Head of caudate nucleus (tissue), 42 donors: ENCODE results near the gene COX14.

Experiments used
- DNase-seq, 42 donors: peaks; one replicate each; pipeline versions ENCODE4 v3.0.0 to v3.0.0-alpha.2; 2020 to 2021; ENCODE audit warnings: mixed read lengths in 7 of 42
- intact Hi-C: fragments of 100-400 bp; cut with DNase I; formaldehyde crosslinking; loops from one replicate; pipeline ENCODE4 v1.15.0; 2022

The COX14 gene

DNA sequence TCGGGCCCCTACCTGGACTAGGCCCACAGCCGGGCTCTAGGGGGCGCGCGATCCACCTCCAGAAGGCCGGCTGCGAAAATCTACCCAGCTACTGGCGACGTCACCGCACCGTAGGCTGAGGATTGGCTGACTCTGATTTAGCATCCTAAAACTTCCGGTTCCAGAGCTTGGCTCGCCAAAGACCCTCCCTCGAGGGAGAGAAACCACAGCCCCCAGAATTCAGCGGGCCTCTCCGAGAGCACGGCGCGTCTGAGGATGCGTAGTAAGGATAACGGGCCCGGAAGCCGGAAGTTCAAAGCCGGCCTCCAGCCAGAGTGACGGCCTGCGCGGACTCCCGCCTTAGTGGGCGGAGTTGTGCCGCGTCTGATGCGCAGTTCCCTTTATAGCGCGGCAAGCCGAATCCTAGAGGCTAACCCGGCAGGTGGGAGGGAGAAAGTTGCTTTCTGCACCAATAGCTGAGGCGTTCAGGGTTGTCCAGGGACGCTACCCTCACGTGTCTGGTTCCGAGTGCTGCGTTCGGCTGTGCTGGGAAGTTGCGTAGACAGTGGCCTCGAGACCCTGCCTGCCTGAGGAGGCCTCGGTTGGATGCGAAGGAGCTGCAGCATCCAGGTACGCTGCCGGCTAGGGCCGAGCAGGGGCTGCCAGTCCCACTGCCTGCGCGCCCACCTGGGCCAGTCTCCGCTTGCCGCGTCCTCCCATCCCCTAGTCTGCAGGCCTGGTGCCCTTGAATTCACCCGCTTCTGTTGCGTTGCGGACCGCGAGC lies at the start of gene COX14:
TSS of gene COX14 (plus strand) at position 544 of the 763 bp plus-strand sequence. CDS start 7,808 bp downstream, outside the sequence.
- intact Hi-C loops = loop anchor here (1.0 kb wide), 1 partner anchor 55 kb away; the partner anchor contains the start of gene CERS5
- DNase-seq = peak; percentile 98 to 100 (median 99)

DNA sequence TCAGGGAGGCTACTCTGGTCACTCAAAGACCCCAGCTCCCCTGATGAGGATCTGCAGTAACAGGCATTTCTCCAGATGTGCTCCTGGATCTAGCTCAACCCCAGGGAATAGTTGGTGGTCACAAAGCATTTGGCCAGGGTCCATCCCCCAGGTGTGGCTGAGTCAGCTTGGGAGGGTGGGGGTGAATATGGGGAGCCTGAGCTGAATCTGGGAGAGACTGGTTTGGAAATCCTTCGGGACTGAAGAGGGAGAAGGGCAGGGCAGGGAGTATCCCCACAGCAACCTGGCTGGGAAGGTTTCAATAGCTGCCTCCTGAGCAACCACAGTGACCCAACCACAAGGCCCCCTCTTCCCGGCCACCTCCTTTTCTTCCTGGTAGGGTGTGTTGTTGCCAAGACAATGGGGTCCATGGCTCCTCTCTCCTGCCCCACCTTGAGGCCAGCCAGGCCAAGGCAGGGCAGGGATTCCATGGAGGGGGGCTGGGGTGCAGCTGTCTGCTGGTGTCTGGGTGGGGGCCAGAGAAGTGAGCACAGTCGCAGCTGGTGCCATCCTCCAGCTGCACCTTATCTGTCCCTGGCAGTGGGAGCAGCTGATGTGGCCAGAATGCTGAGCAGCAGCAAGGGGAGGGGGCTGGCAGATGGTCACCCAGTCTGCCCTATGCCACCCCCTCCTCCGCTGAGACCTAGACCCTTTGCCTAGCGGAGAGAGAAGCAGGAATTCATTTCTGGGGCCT lies 49.1 kb upstream of the COX14 start:
- intact Hi-C loops = loop anchor here (10.0 kb wide), 1 partner anchor 198 kb away; no protein-coding TSS in a partner anchor
- peak in 38 of 42 donors; percentile 31 to 83 (median 67) for DNase-seq

DNA sequence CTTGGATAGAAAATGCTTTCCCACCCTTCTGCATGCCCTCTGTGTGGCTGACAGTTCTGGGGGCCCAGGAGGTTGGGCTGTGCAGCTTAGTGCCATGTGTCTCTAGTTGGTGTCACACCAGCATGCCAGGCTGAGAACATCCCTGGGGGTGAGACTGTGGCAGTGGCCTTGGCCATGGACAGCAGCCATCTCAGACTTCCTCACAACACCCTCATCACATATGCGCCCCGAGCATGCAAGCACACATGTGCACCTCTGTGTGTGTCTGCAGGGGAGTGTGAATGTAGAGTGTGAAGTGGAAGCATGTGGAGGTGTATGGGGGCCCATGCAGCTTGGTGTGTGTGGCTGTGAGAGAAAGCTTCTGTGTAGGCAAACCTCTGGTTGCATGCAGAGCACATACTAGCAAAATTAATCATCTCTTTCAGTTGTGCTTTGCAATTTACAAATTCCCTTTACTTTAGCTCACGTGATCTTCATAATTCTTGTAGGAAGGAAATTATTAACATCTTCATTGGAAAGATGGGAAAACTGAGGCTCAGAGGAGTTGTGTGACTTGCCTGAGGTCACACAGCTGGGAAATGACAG lies 46.2 kb upstream of the COX14 start:
- no peak for DNase-seq
- intact Hi-C loops = loop anchor here (10.0 kb wide), 1 partner anchor 201 kb away; no protein-coding TSS in a partner anchor

GRCh38 chr12:50066402-50066801 lies 45.6 kb upstream of the COX14 start:
- intact Hi-C loops = loop anchor here (10.0 kb wide), 1 partner anchor 202 kb away; no protein-coding TSS in a partner anchor
- DNase-seq = no peak

DNA sequence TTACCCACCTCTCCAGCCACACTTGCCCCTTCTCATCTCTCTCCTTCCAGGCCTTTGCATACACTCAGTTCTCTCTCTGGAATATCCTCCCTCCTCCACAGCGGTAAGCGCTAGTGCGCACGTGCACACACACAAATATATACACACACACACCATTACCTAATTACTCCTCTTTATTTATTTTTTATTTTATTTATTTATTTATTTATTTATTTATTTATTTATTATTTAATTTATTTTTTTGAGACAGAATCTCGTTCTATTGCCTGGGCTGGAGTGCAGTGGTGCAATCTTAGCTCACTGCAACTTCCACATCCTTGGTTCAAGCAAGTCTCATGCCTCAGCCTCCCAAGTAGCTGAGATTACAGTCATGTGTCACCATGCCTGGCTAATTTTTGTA lies 43.0 kb upstream of the COX14 start:
- no peak for DNase-seq
- intact Hi-C loops = loop anchor here (10.0 kb wide), 1 partner anchor 204 kb away; no protein-coding TSS in a partner anchor

- no peak for DNase-seq
- intact Hi-C loops = loop anchor here (10.0 kb wide), 1 partner anchor 205 kb away; no protein-coding TSS in a partner anchor
Observed at GRCh38 chr12:50069539-50069938, 42.5 kb upstream of the COX14 start.

DNA sequence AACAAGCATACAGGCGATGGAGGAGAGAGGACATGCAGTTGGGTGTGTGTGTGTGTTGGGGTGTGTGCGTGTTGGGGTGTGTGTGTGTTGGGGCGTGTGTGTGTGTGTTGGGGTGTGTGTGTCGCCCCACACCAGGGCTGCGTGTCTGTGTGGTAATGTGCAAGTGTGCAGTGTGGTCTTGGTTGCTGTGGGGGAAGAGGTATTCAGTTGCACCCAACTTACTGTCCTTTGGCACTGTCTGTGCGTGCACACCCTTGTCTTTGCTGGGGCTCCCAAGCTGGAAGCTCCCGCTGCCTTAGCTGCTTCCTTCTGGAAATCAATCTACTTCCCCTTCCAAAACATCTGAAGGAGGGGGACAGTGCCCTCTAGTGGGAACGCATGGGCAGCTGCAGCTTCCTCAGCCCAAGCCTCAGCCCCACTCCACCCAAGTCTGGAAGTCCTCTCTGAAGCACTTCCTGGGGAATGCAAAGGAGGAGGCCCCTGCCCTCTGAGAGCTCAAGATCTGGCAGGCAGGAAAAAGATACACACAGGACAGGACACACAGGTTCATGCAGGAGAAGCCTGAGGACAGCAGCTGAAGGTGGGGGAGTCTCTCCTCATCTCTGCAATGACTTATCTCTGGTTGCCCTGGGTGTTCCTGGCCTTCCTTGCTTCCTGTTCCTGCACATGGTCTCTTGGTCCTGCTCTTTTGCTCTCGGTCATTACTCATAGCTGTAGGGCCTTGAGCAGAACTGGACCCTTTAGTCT lies 41.5 kb upstream of the COX14 start:
- DNase-seq = peak; percentile 70 to 94 (median 86)
- intact Hi-C loops = loop anchor here (2.0 kb wide), 1 partner anchor 104 kb away; no protein-coding TSS in a partner anchor

- intact Hi-C loops = no loop called here
- DNase-seq = no peak
Observed at GRCh38 chr12:50072198-50072907, 39.7 kb upstream of the COX14 start.

GRCh38 chr12:50073206-50073605 lies 38.8 kb upstream of the COX14 start:
- intact Hi-C loops = no loop called here
- DNase-seq = no peak

GRCh38 chr12:50073712-50074111 lies 38.3 kb upstream of the COX14 start:
- DNase-seq = no peak
- intact Hi-C loops = no loop called here

- peak; percentile 74 to 94 (median 87) for DNase-seq
Observed at GRCh38 chr12:50074936-50075807, 36.9 kb upstream of the COX14 start.

DNA sequence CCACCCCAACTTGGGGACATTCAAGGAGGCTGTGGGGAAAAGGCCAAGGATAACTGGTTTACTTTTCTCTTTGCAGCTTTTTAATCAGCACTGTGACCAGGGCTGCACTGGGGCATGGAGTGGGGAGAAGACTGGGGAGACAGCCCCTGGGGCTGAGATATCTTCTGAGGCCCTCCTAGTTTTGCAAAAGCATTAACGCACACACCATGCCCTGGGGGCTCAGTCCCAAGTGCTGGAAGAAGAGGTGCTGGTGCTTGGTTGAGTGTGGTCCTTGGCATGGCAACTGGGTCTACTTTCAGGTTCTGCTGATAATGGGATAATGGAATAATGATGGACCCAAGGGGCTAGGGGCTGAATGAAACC lies 36.2 kb upstream of the COX14 start:
- no peak for DNase-seq
- intact Hi-C loops = loop anchor here (5.0 kb wide), 1 partner anchor 102 kb away; no protein-coding TSS in a partner anchor

More at GRCh38 chr12:50074936-50075807, 36.9 kb upstream of the COX14 start:
- intact Hi-C loops = loop anchor here (5.0 kb wide), 1 partner anchor 102 kb away; no protein-coding TSS in a partner anchor

DNA sequence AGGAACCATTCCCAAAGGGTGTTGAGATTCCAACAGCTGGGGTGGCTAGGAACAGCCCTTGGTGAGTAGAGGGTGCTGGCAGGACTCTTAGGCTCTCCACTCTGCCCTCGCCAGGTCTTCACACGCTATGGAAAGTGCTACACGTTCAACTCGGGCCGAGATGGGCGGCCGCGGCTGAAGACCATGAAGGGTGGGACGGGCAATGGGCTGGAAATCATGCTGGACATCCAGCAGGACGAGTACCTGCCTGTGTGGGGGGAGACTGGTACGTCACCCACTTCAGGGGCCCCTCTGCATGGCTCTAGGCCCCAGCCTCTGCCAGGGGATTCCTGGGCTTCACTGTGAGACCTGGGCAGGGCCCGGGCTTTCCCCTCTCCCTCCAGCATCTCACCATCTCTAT lies 34.9 kb upstream of the COX14 start:
- DNase-seq = no peak
- intact Hi-C loops = loop anchor here (5.0 kb wide), 1 partner anchor 100 kb away; no protein-coding TSS in a partner anchor

DNA sequence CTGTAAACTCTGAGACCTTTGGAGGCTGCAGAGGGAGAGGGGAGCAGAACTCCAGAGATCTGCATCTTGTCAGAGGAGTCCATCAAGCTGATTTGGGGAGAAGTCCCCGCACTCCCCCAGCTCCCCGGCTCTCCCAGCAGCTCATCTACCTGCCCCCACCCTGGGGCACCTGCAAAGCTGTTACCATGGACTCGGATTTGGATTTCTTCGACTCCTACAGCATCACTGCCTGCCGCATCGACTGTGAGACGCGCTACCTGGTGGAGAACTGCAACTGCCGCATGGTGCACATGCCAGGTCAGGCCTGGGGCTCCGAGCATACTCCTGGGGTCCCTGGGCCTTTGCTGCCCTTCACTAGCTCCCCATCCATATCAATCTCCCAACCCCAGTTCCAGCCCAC lies 33.8 kb upstream of the COX14 start:
- peak in 27 of 42 donors; percentile 38 to 82 (median 57) for DNase-seq
- intact Hi-C loops = loop anchor here (5.0 kb wide), 1 partner anchor 99 kb away; no protein-coding TSS in a partner anchor

GRCh38 chr12:50079771-50080170 lies 32.3 kb upstream of the COX14 start:
- intact Hi-C loops = loop anchor here (5.0 kb wide), 1 partner anchor 98 kb away; no protein-coding TSS in a partner anchor
- DNase-seq = no peak

DNA sequence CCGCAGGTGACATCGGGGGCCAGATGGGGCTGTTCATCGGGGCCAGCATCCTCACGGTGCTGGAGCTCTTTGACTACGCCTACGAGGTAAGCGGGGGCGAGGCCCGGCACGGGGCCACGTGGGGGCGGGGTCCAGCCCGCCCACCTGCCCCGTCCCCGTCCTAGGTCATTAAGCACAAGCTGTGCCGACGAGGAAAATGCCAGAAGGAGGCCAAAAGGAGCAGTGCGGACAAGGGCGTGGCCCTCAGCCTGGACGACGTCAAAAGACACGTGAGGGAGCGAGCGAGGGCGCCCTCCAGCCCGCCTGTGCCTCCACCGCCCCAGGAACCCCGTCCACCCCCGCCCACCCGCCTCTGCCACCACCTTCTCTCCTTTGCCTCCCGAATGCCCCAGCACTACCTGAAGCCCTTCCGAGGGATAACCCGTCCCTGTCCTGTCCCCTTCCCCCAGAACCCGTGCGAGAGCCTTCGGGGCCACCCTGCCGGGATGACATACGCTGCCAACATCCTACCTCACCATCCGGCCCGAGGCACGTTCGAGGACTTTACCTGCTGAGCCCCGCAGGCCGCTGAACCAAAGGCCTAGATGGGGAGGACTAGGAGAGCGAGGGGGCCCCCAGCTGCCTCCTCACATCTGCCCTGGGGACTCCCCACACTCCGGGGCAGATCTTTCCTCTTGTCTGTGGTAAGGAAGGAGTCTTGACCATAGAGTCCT lies 30.8 kb upstream of the COX14 start:
- no peak for DNase-seq
- intact Hi-C loops = no loop called here
